H1 (cell line): ENCODE results near the gene CORO7. TPM values are rescaled to one million over a fixed set of nuclear protein-coding genes. Genes with fewer than 3 reads are reported as not detected.

Source experiments
- CTCF ChIA-PET: fragments of 300-600 bp; sonication (Branson Sonifier 250); formaldehyde crosslinking; loops from one replicate; lab custom pipeline; 2021; ENCODE audit not compliant: partially characterized antibody; lab: Charles Lee
- POLR2A ChIA-PET: fragments of 300-600 bp; sonication (Branson Sonifier 250); formaldehyde crosslinking; loops from one replicate; lab custom pipeline; 2021; ENCODE audit warnings: inconsistent platforms; ENCODE audit not compliant: partially characterized antibody; lab: Charles Lee
- DNase-seq, 2 experiments: peaks; one replicate each; pipeline versions ENCODE4 v3.0.0 to v3.0.0-alpha.2; 2010 to 2022; ENCODE audit warnings: low spot score in 2 of 2, low read depth in 1 of 2, mixed read lengths in 1 of 2
- FAIRE-seq: peaks from 2 replicates; lab custom pipeline; 2011; peaks lifted over from hg19 to GRCh38; lab: Jason Lieb, UNC
- H2AFZ ChIP-seq: 2 replicates; pipeline ENCODE4 v1.8.1; 2012; ENCODE audit warnings: low read length, inconsistent platforms
- H2AK5ac ChIP-seq: 2 replicates; pipeline ENCODE4 v1.6.1; 2013; ENCODE audit warnings: low read depth, low read length
- H2BK120ac ChIP-seq: replicated peaks from 2 replicates; pipeline ENCODE3; 2013; ENCODE audit warnings: low read depth, low read length, inconsistent platforms
- H2BK12ac ChIP-seq: 2 replicates; pipeline ENCODE4 v1.6.1; 2013; ENCODE audit warnings: low read depth, low read length
- H2BK15ac ChIP-seq: 2 replicates; pipeline ENCODE4 v1.6.1; 2013; ENCODE audit warnings: low read length
- H2BK20ac ChIP-seq: 2 replicates; pipeline ENCODE4 v1.6.1; 2013; ENCODE audit warnings: low read length
- H2BK5ac ChIP-seq: 2 replicates; pipeline ENCODE4 v1.6.1; 2013; ENCODE audit warnings: low read depth, low read length
- H3K14ac ChIP-seq: 2 replicates; pipeline ENCODE4 v1.6.1; 2013; ENCODE audit warnings: inconsistent platforms; ENCODE audit not compliant: insufficient read length
- H3K18ac ChIP-seq: 2 replicates; pipeline ENCODE4 v1.6.1; 2013; ENCODE audit warnings: low read length; ENCODE audit errors: extremely low read depth
- H3K23ac ChIP-seq: 2 replicates; pipeline ENCODE4 v1.6.1; 2013; ENCODE audit warnings: inconsistent platforms; ENCODE audit not compliant: insufficient read length
- H3K23me2 ChIP-seq: 2 replicates; pipeline ENCODE4 v1.6.1; 2013; ENCODE audit warnings: low read depth, low read length
- H3K27ac ChIP-seq: 2 replicates; pipeline ENCODE4 v1.6.1; 2011; ENCODE audit warnings: low read depth, low read length, inconsistent platforms
- H3K27me3 ChIP-seq, 4 experiments: replicated peaks in 1 of 4; 1 replicate in 1 of 4; 2 replicates in 3 of 4; pipeline versions ENCODE4 v1.6.1 to v1.8.1; 2011 to 2013; ENCODE audit warnings: low read length in 3 of 4, mild to moderate bottlenecking in 3 of 4, inconsistent platforms in 2 of 4, mixed read lengths in 2 of 4, moderate library complexity in 1 of 4; ENCODE audit not compliant: control insufficient read depth in 3 of 4, insufficient read depth in 3 of 4; ENCODE audit errors: extremely low read depth in 1 of 4
- H3K36me3 ChIP-seq, 4 experiments: 2 replicates each; pipeline versions ENCODE4 v1.6.1 to v1.8.1; 2011 to 2013; ENCODE audit warnings: mild to moderate bottlenecking in 4 of 4, low read length in 3 of 4, moderate library complexity in 2 of 4, control low read depth in 1 of 4, inconsistent platforms in 1 of 4; ENCODE audit not compliant: insufficient read depth in 4 of 4, control insufficient read depth in 2 of 4
- H3K4ac ChIP-seq: replicated peaks from 2 replicates; pipeline ENCODE3; 2013; ENCODE audit warnings: low read length, low read depth, mixed read lengths, inconsistent platforms; ENCODE audit not compliant: insufficient read length
- H3K4me1 ChIP-seq, 4 experiments: replicated peaks in 1 of 4; 1 replicate in 1 of 4; 2 replicates in 3 of 4; pipeline versions ENCODE4 v1.6.1 to v1.8.1; 2011 to 2013; ENCODE audit warnings: low read length in 3 of 4, inconsistent platforms in 2 of 4, mixed read lengths in 1 of 4; ENCODE audit not compliant: insufficient read depth in 4 of 4, control insufficient read depth in 3 of 4
- H3K4me2 ChIP-seq, 2 experiments: 2 replicates each; pipeline versions ENCODE4 v1.6.1 to v1.8.1; 2011 to 2013; ENCODE audit warnings: low read depth in 2 of 2, low read length in 2 of 2, control low read depth in 1 of 2, inconsistent platforms in 1 of 2, mild to moderate bottlenecking in 1 of 2; ENCODE audit not compliant: insufficient read depth in 1 of 2
- H3K4me3 ChIP-seq, 4 experiments: fragments of 200-600, 300-600 bp in 1 of 4; sonication (generic), shearing (Covaris generic), sonication (Bioruptor Twin) in 1 of 4; 2 replicates each; pipeline versions ENCODE4 v1.5.1 to v1.8.1; 2011 to 2016; ENCODE audit warnings: low read length in 4 of 4, low read depth in 3 of 4, control low read depth in 2 of 4, inconsistent platforms in 2 of 4, mild to moderate bottlenecking in 2 of 4, mixed read lengths in 1 of 4, moderate library complexity in 1 of 4; ENCODE audit not compliant: insufficient read depth in 2 of 4; ENCODE audit errors: extremely low read depth in 1 of 4
- H3K56ac ChIP-seq: replicated peaks from 2 replicates; pipeline ENCODE3; 2013; ENCODE audit warnings: low read depth, mild to moderate bottlenecking, mixed read lengths, low read length, inconsistent platforms; ENCODE audit not compliant: insufficient read length
- H3K79me1 ChIP-seq: 2 replicates; pipeline ENCODE4 v1.6.1; 2013; ENCODE audit warnings: low read depth, low read length, control low read depth
- H3K79me2 ChIP-seq, 2 experiments: 2 replicates each; pipeline versions ENCODE4 v1.6.1 to v1.8.1; 2012 to 2013; ENCODE audit warnings: low read length in 2 of 2, mild to moderate bottlenecking in 2 of 2, inconsistent platforms in 1 of 2; ENCODE audit not compliant: insufficient read depth in 2 of 2, control insufficient read depth in 1 of 2
- H3K9ac ChIP-seq, 4 experiments: replicated peaks in 1 of 4; 1 replicate in 1 of 4; 2 replicates in 3 of 4; pipeline versions ENCODE4 v1.6.1 to v1.8.1; 2011 to 2013; ENCODE audit warnings: low read depth in 3 of 4, low read length in 3 of 4, control low read depth in 2 of 4, mild to moderate bottlenecking in 2 of 4, moderate library complexity in 2 of 4, inconsistent platforms in 1 of 4; ENCODE audit errors: extremely low read depth in 1 of 4
- H3K9me3 ChIP-seq, 2 experiments: 2 replicates each; pipeline versions ENCODE4 v1.6.1 to v1.8.1; 2012 to 2013; ENCODE audit warnings: mild to moderate bottlenecking in 2 of 2, moderate library complexity in 2 of 2, control low read depth in 1 of 2, inconsistent platforms in 1 of 2, low read depth in 1 of 2, low read length in 1 of 2, mixed read lengths in 1 of 2; ENCODE audit not compliant: insufficient read depth in 2 of 2
- H4K20me1 ChIP-seq, 2 experiments: replicated peaks in 1 of 2; 2 replicates each; pipeline versions ENCODE3 to v1.8.1; 2011 to 2013; ENCODE audit warnings: inconsistent platforms in 2 of 2, low read length in 2 of 2, mild to moderate bottlenecking in 1 of 2; ENCODE audit not compliant: insufficient read depth in 2 of 2, control insufficient read depth in 1 of 2
- H4K5ac ChIP-seq: 2 replicates; pipeline ENCODE4 v1.6.1; 2013; ENCODE audit warnings: low read length, low read depth, mixed read lengths, inconsistent platforms; ENCODE audit not compliant: insufficient read length
- H4K8ac ChIP-seq: 2 replicates; pipeline ENCODE4 v1.8.0; 2013; ENCODE audit warnings: mild to moderate bottlenecking, moderate library complexity, low read length, inconsistent platforms; ENCODE audit not compliant: insufficient read depth; ENCODE audit errors: extremely low read depth
- H4K91ac ChIP-seq: replicated peaks from 2 replicates; pipeline ENCODE3; 2013; ENCODE audit warnings: low read length, mixed read lengths, inconsistent platforms; ENCODE audit not compliant: insufficient read length
- KDM1A ChIP-seq: fragments of 200-600, 300-600 bp; sonication (generic); IDR thresholded peaks from 2 replicates; pipeline ENCODE4 v1.7.1; 2016; ENCODE audit warnings: mild to moderate bottlenecking, low read length, borderline replicate concordance
- ZNF274 ChIP-seq: IDR thresholded peaks from 2 replicates; pipeline ENCODE4 v1.7.0; 2012; ENCODE audit warnings: low read length, borderline replicate concordance; ENCODE audit errors: extremely low read depth
- WGBS, 2 experiments: shearing (Covaris generic) in 1 of 2; methylation state at CpG; one replicate each; pipeline versions ENCODE4 v1.1.6 to v1.1.7; 2013 to 2015; ENCODE audit warnings: low lambda C conversion rate in 2 of 2, mixed read lengths in 2 of 2, inconsistent platforms in 1 of 2, low coverage in 1 of 2, missing lambda C conversion rate in 1 of 2; ENCODE audit not compliant: insufficient replicate concordance in 2 of 2, insufficient coverage in 1 of 2, insufficient read length in 1 of 2; ENCODE audit errors: extremely low coverage in 1 of 2, missing lambda C conversion rate in 1 of 2; 5-methylcytosine and 5-hydroxymethylcytosine counted together
- polyA plus RNA-seq, 7 experiments: library from polyadenylated mRNA; depleted of rRNA in 3 of 7; stranded (reverse) in 5 of 7; unstranded in 2 of 7; fragments of >200 nt in 5 of 7; fragments of 200-250 nt in 2 of 7; gene quantifications; 1 replicate in 5 of 7; 2 replicates in 1 of 7; 4 replicates in 1 of 7; pipeline versions ENCODE4 v1.2.1 to v1.2.3, GENCODE V29; 2011 to 2013; ENCODE audit warnings: missing spikeins in 2 of 7, mixed read lengths in 2 of 7
- total RNA-seq: library from RNA; stranded (reverse); fragmentation: NEBNext Ultra II Directional; extraction: Animal tissue kit (Norgen Biotek cat#: 25700); gene quantifications from 2 replicates; pipeline ENCODE4 v1.2.1, GENCODE V29; 2021

CORO7 gene
- total and polyA plus RNA-seq, 2 of the 8 experiments (the other 6 are each of a cell fraction or from before 2014, with no cell fraction given): 25.2 to 29.8 TPM

- Histone ChIP-seq H3K23ac (no peak overlapping the region), H4K8ac (no peak overlapping the region), H3K9me3 (no peaks in the 10 kb centered on the region), H3K4ac (no peak overlapping the region), H4K91ac (peak overlapping the region; percentile 36), H3K79me1 (peaks cover 10% of the 10 kb centered on the region), H3K9ac (no peak overlapping the region), H3K14ac (no peak overlapping the region), H2BK5ac (0 out of 2 replicates have a peak overlapping the region, but pooled peaks have one; percentile 24), H3K27ac (no peak overlapping the region), H3K23me2 (peaks cover 3% of the 10 kb centered on the region; the same call in 1 of the 2 replicates), H3K56ac (no peak overlapping the region), H4K5ac (no peak overlapping the region), H3K4me1 (peaks cover 5 to 31% (median 25%) of the 10 kb centered on the region in 4 experiments), H2BK20ac (no peak overlapping the region), H4K20me1 (peaks cover 7 to 23% of the 10 kb centered on the region in 2 experiments), H3K18ac (no peak overlapping the region), H2AFZ (no peak overlapping the region), H2BK15ac (0 out of 2 replicates have a peak overlapping the region, but pooled peaks have one; percentile 61), H3K36me3 (no peaks in the 10 kb centered on the region), H2AK5ac (peak overlapping the region; percentile 58; the same call in 1 of the 2 replicates), H3K27me3 (no peaks in the 10 kb centered on the region), H2BK12ac (no peak overlapping the region), H2BK120ac (peak overlapping the region; percentile 67), H3K4me2 (no peak overlapping the region), H3K4me3 (no peak overlapping the region), H3K79me2 (peaks cover 0 to 49% of the 10 kb centered on the region in 2 experiments; a peak in 2 of 4 replicates)
- no peak for DNase-seq
- POLR2A ChIA-PET: interaction anchor here (1.0 to 8.9 kb wide), 5 partner anchors 8 to 53 kb away, joined by 5 to 80 read pairs (median 16); partner anchors contain the start of gene TFAP4
- CTCF ChIA-PET: interaction anchor here (1.5 to 11.0 kb wide), 14 partner anchors 8 to 78 kb away, joined by 3 to 182 read pairs (median 24); partner anchors contain the start of gene GLIS2
- 91% methylated on average over 6 of the region's 6 CpGs; no CpG with 5 or more reads in 1 of the 2 experiments for WGBS, 2 experiments
- FAIRE-seq: no peak
- TF ChIP-seq ZNF274 (no peak), KDM1A (peak; percentile 69; the same call in 1 of the 2 replicates)
Observed at GRCh38 chr16:4325253-4325758, 91.1 kb downstream of the CORO7 start.
